UCSD-AML1 (cell line): ENCODE results near the gene TIMM44.
"Not testable (repeated sequence)": the region's sequence is repeated elsewhere in the genome, so short reads cannot be mapped to it uniquely, and the experiment has no call there.

Experiments used
- DNase-seq: peaks from one replicate; lab custom pipeline; 2025; ENCODE audit not compliant: unreplicated experiment; lab: John Stamatoyannopoulos, UW

TIMM44 gene

DNA sequence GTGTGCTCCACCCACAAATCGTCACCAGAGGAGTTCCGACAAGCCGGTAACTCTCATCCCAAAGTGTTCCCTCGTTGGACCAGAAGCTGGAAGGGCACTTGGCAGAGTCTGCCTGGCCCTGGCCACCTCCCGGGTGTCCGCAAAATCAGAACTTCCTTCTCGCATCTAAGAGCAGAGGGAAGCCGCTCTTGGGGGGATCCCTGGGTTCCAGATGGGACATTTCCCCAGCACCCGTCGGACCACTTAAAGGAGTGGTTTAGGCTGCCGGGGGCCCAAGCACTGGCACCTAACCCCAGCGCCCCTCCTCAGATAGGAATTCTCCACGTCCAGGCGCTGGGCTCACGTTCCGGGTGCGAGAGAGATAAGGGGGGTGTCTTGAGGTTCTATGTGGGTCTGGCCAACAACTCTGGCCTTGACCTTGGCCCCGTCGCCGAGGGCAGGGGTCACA is 40.6 kb downstream of the TIMM44 start:
- no peak for DNase-seq

- DNase-seq: no peak
Measured at GRCh38 chr19:7901337-7901736, 42.1 kb downstream of the TIMM44 start.

DNA sequence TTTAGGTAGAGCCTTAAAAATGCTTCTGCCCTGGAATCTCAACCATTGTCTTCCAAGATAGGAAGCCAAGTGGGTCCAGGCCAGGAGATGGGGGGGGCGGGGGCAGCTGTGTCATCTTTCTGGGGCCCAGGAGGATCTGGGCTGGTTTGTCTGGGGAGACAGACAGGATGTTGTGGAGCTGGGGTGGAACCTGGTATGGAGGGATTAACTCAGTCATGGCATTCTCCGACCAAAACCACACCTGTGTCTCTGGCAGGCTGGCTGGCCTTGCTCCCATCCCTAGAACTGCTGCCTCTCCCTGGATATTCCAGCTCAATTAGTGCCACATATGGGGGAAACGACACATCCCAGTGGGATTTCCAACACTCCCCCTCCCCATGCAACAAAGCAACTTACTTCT is 42.5 kb downstream of the TIMM44 start:
- DNase-seq: no peak

- no peak for DNase-seq
Measured at GRCh38 chr19:7900401-7900870, 43.0 kb downstream of the TIMM44 start.

DNA sequence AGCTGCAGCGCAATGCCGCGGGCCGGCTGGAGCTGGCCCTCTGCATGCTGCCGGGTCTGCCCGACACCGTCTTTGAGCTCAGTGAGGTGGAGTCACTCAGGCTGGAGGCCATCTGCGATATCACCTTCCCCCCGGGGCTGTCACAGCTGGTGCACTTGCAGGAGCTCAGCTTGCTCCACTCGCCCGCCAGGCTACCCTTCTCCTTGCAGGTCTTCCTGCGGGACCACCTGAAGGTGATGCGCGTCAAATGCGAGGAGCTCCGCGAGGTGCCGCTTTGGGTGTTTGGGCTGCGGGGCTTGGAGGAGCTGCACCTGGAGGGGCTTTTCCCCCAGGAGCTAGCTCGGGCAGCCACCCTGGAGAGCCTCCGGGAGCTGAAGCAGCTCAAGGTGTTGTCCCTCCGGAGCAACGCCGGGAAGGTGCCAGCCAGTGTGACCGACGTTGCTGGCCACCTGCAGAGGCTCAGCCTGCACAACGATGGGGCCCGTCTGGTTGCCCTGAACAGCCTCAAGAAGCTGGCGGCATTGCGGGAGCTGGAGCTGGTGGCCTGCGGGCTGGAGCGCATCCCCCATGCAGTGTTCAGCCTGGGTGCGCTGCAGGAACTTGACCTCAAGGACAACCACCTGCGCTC is 43.6 kb downstream of the TIMM44 start:
- no peak for DNase-seq

- DNase-seq: no peak
Measured at GRCh38 chr19:7898967-7899366, 44.5 kb downstream of the TIMM44 start.

DNA sequence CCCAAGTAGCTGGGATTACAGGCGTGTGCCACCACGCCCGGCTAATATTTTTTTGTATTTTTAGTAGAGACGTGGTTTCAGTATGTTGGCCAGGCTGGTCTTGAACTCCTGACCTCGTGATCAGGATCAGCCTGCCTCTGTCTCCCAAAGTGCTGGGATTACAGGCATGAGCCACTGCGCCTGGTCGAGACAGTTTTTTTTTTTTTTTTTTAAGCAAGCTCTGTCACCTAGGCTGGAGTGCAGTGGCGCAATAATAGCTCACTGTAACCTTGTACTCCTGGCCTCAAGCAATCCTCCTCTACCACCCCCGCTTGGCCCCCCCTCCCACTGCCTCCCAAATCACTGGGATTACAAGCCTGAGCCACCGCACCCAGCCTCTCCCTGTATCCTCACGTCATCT is 46.2 kb downstream of the TIMM44 start:
- DNase-seq: no peak

DNA sequence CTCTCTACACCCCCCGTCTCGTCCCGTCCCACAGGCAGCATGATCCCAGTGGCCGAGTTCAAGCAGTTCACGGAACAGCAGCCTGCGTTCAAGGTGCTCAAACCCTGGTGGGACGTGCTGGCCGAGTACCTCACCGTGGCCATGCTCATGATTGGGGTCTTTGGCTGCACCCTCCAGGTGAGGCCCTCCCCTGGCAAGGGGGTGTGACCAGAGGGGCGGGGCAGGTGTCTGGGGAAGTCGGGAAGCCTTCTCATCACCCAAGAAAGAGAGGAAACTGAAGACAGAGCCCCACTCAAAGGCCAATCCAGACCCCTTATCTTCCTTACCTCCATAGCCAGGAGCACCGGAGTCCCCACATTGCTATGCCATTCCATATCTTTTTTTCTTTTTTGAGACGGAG is 47.9 kb downstream of the TIMM44 start:
- DNase-seq: no peak

DNA sequence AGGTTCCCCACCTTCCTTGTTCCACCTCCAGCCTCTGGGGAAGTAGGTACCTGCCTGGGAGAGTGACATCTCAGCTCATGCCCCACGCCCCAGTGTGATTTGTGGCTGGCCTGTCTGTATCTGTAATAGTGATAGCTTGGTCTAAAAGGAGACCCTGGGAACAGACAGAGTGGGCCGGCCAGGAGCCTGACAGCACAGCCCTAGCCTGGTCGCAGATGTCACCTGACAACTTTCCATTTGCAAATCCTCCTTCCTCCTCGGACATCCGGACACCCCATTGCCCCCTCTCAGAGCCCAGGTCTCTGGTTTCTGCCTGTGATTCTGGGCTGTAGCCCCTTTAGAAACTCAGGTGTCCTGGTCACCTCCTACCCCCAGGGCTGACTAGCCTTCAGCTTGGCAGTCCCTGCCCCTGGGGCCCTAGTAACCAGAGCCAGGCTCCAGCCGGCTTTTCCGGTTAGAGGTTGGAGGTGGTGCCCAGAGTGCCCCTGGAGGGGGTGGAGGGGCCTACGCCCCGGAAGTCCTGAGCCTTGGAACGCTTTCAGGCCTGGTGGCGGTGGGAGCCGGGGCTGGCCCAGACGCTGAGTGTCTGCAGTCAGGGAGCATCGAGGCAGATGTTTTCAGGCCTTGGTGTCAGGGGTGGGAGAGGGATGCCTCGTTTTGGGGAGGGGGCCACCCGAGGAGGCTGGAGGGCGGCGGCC is 48.7 kb downstream of the TIMM44 start:
- no peak for DNase-seq

- DNase-seq: not testable (repeated sequence)
Measured at GRCh38 chr19:7893362-7894101, 49.9 kb downstream of the TIMM44 start.

DNA sequence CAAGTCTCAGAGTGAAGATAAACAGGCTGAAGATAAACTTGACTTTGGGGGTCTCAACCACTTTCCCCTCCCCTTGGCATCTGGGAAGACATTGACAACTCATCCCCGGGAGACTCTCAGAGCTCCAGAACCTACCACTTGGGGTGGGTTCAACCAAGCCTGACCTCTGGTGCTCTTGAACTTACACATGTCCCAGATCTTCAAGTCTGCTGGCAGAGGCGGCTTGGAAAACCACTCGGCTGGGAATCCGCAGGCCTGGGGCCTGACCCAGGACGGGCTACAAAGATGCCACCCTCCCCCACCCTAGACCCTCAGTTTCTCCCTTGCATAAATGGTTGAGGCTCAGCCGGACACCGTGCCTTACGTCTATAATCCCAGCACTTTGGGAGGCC is 54.6 kb downstream of the TIMM44 start:
- no peak for DNase-seq

GRCh38 chr19:7888145-7888825 is 55.2 kb downstream of the TIMM44 start, which contains the start of gene LRRC8E:
LRRC8E (plus strand) TSS chr19:7888510; CDS start chr19:7895604, 7,094 bp downstream.
- DNase-seq: no peak

- DNase-seq: no peak
Measured at GRCh38 chr19:7887408-7888144, 55.9 kb downstream of the TIMM44 start.

DNA sequence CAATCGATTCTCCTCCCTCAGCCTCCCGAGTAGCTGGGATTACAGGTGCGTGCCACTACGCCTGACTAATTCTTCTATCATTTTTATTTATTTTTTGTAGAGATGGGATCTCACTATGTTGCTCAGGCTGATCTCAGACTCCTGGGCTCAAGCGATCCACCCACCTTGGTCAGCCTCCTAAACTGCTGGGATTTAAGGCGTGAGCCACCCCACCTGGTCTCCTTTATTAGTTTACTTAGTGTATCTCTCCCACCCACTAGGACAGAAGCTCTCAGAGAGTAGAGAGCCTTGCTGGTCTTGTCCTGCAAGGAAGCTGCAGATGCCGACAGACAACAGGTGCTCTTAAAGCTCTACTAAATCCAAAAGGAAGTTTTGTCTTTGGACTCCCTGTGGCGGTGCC is 57.6 kb downstream of the TIMM44 start:
- DNase-seq: no peak

- no peak for DNase-seq
Measured at GRCh38 chr19:7883796-7884570, 59.5 kb downstream of the TIMM44 start.

DNA sequence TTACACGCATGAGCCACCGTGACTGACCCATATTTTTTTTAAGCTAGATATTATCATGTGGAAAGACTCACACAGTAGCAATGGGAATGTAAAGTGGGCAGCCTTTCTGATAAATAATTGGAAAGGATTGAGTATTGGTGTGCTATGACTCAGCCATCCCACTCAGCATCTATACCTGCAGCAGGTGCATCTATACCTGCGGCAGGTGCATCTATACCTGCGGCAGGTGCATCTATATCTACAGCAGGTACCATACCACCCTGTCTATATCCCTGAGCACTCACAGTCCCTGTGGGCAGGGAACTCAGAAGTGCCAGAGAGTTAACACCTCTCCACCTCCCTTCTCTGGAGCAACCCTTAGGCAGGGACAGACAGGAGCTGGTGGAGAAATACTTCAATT is 60.4 kb downstream of the TIMM44 start:
- no peak for DNase-seq

DNA sequence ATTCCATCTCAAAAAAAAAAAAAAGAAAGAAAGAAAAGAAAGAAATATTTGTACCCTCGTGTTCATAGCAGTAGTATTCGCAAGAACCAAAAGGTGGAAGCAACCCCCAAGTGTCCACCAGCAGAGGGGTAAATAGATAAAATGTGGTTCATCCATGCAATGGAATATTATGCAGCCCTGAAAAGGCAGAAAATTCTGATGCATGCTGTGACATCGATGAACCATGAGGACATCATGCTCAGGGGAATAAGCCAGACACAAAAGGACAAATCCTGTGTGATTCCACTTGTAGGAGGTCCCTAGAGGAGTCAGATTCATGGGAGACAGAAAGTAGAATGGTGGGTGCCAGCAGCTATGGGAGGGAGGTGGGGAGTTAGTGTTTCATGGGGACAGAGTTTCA is 61.6 kb downstream of the TIMM44 start:
- no peak for DNase-seq

DNA sequence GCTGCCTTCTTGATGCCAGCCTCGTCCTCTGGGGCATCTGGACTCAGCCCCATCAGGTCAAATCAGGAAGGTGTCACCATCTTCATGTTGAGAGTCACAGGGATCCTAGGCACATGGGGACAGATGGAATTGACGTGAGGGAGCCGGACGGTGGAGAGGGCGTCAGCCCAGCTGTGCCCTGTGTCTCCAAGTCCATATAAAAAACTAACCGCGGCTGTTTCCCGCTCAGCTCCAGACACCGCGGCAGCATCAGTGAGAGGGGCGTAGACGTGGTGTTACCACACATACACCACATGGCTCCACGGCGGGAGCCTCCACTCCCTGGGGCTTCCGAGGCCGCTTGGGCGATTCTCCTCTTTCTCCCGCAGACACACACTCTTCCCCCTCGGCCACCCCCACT is 63.6 kb downstream of the TIMM44 start:
- no peak for DNase-seq

DNA sequence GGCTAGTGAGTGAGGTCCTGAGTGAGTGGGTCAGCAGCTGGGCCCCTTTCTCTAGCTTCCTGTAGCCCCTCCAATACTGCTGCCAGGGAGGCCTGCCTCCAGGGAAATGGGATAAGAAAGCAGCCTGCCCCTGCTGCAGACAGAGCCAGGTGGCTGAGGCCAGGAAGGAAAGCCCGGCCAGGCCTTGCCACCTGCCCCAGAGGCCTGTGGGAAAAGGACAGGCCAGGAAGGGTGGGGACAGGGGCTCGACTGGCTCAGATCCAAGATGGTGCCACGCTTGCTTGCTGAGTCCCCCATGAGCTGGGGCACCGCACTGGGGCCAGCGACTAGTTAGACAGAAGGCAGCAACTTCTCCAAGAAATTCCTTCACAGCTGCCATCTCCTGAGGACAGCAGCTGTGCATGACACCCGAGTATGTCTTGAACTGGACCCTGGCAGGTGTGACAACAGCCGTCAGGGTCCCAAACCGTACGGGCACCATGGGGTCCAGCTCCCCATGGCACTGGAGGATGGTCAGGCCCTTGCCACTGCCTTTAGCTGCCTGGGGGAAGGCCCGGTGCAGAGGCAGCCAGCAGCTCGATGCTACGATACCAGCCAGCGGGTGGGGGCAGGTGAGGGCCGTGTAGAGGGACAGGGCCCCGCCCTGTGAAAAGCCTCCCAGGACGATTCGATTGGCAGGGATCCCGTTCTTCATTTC is 64.2 kb downstream of the TIMM44 start:
- no peak for DNase-seq
